Kidney epithelial cell (primary cell): Measurements from ENCODE around the gene UBL5. TPM values are rescaled to one million over a fixed set of nuclear protein-coding genes. Genes with fewer than 3 reads are reported as not detected.

Experiments
- DNase-seq: peaks from one replicate; pipeline ENCODE4 v3.0.0-alpha.2; 2010; ENCODE audit warnings: low read depth
- H3K27me3 ChIP-seq: 2 replicates; pipeline ENCODE4 v1.6.0; 2011; ENCODE audit warnings: low read length; ENCODE audit not compliant: control insufficient read depth, insufficient read depth
- H3K36me3 ChIP-seq: 2 replicates; pipeline ENCODE4 v1.5.1; 2011; ENCODE audit warnings: low read length; ENCODE audit not compliant: control insufficient read depth, insufficient read depth
- H3K4me3 ChIP-seq: 2 replicates; pipeline ENCODE4 v1.5.1; 2011; ENCODE audit warnings: low read depth, mild to moderate bottlenecking, control low read depth, low read length
- CTCF ChIP-seq: IDR thresholded peaks from 2 replicates; pipeline ENCODE4 v1.5.1; 2011; ENCODE audit warnings: mild to moderate bottlenecking, moderate library complexity, low read length, control low read depth, inconsistent platforms; ENCODE audit not compliant: insufficient read depth, poor library complexity, severe bottlenecking
- total RNA-seq: library from RNA; depleted of rRNA; stranded (reverse); fragments of >200 nt; gene quantifications from 2 replicates; pipeline ENCODE4 v1.2.3, GENCODE V29; 2015

The UBL5 gene
- total RNA-seq, 1 donor from 2014 or later: 603 TPM

GRCh38 chr19:9796113-9796773, 31.5 kb upstream of the UBL5 start:
- no peaks in the 10 kb centered on the region for H3K27me3 ChIP-seq
- H3K36me3 ChIP-seq: no peaks in the 10 kb centered on the region
- DNase-seq: peak; percentile 72
- no peak overlapping the region for H3K4me3 ChIP-seq
- peak; percentile 76 for TF ChIP-seq CTCF

GRCh38 chr19:9797871-9798270, 29.8 kb upstream of the UBL5 start:
- no peaks in the 10 kb centered on the region for H3K36me3 ChIP-seq
- no peak overlapping the region for H3K4me3 ChIP-seq
- no peak for DNase-seq
- no peaks in the 10 kb centered on the region for H3K27me3 ChIP-seq
- no peak for TF ChIP-seq CTCF

- no peaks in the 10 kb centered on the region for H3K36me3 ChIP-seq
- H3K27me3 ChIP-seq: no peaks in the 10 kb centered on the region
- no peak overlapping the region for H3K4me3 ChIP-seq
- no peak for DNase-seq
- TF ChIP-seq CTCF: no peak
Measured at GRCh38 chr19:9799162-9799561, 28.6 kb upstream of the UBL5 start.

GRCh38 chr19:9801976-9802375, 25.7 kb upstream of the UBL5 start:
- H3K27me3 ChIP-seq: no peaks in the 10 kb centered on the region
- DNase-seq: no peak
- H3K36me3 ChIP-seq: no peaks in the 10 kb centered on the region
- TF ChIP-seq CTCF: no peak
- H3K4me3 ChIP-seq: no peak overlapping the region

- no peak for TF ChIP-seq CTCF
- Histone ChIP-seq H3K27me3 (no peaks in the 10 kb centered on the region), H3K4me3 (no peak overlapping the region), H3K36me3 (peaks cover 2% of the 10 kb centered on the region)
- DNase-seq: no peak
Measured at GRCh38 chr19:9806803-9807202, 20.9 kb upstream of the UBL5 start.
